22Rv1 (cell line): ENCODE data around the gene GOLGA8T.
"Not testable (repeated sequence)": the region's sequence is repeated elsewhere in the genome, so short reads cannot be mapped to it uniquely, and the experiment has no call there.

ENCODE experiments used
- CTCF ChIP-seq: fragments of 450-650 bp; IDR thresholded peaks from 2 replicates; pipeline ENCODE4 v1.5.1; 2017; ENCODE audit warnings: mild to moderate bottlenecking
- ZFX ChIP-seq: fragments of 450-650 bp; IDR thresholded peaks from 2 replicates; pipeline ENCODE4 v1.6.1; 2017; ENCODE audit warnings: antibody characterized with exemption, borderline replicate concordance

- not testable (repeated sequence) for TF ChIP-seq CTCF, ZFX
Observed at GRCh38 chr15:30189754-30190153, 54.9 kb downstream of the GOLGA8T start.
